ENCODE measurements around the gene CCDC110.
A peak's percentile ranks its signal among the peaks of the same experiment; 100 is the strongest.

CCDC110 gene

GRCh38 chr4:185421366-185422124 lies 50.0 kb downstream of the CCDC110 start:
- DNase-seq (ENCODE audit: low read depth in 2 of 2): no peak

GRCh38 chr4:185416955-185417354 lies 54.6 kb downstream of the CCDC110 start:
- DNase-seq (ENCODE audit: low read depth in 2 of 2): no peak

- no peak for DNase-seq (ENCODE audit: low read depth in 2 of 2)
Observed at GRCh38 chr4:185412412-185412811, 59.1 kb downstream of the CCDC110 start.

GRCh38 chr4:185411849-185412248 lies 59.7 kb downstream of the CCDC110 start:
- DNase-seq (ENCODE audit: low read depth in 2 of 2): no peak

- DNase-seq (ENCODE audit: low read depth in 2 of 2): no peak
Observed at GRCh38 chr4:185408432-185408831, 63.1 kb downstream of the CCDC110 start.

GRCh38 chr4:185405296-185405999 lies 66.1 kb downstream of the CCDC110 start:
- no peak for DNase-seq (ENCODE audit: low read depth in 2 of 2)

GRCh38 chr4:185404031-185404430 lies 67.5 kb downstream of the CCDC110 start:
- DNase-seq (ENCODE audit: low read depth in 2 of 2): no peak

GRCh38 chr4:185399466-185399865 lies 72.1 kb downstream of the CCDC110 start:
- no peak for DNase-seq (ENCODE audit: low read depth in 2 of 2)

GRCh38 chr4:185398618-185399017 lies 72.9 kb downstream of the CCDC110 start:
- no peak for DNase-seq (ENCODE audit: low read depth in 2 of 2)

- peak in 1 of 2 donors; percentile 0 for DNase-seq (ENCODE audit: low read depth in 2 of 2)
Observed at GRCh38 chr4:185396724-185397385, 74.7 kb downstream of the CCDC110 start, which contains the start of gene ANKRD37. Gene ANKRD37, plus strand, starts transcription at chr4:185396841. Its CDS starts 83 bp downstream, at chr4:185396924.

- DNase-seq (ENCODE audit: low read depth in 2 of 2): peak; percentile 92 to 97
Observed at GRCh38 chr4:185395956-185396723, 75.4 kb downstream of the CCDC110 start.

- no peak for DNase-seq (ENCODE audit: low read depth in 2 of 2)
Observed at GRCh38 chr4:185395238-185395955, 76.1 kb downstream of the CCDC110 start, which contains the start of gene LRP2BP. Gene LRP2BP, minus strand, starts transcription at chr4:185395924. Its CDS starts 17,738 bp downstream, at chr4:185378186.
